Measurements from ENCODE around the gene ARMC3. TPM values are rescaled to one million over a fixed set of nuclear protein-coding genes. Genes with fewer than 3 reads are reported as not detected.
"Not testable (repeated sequence)": the region's sequence is repeated elsewhere in the genome, so short reads cannot be mapped to it uniquely, and the experiment has no call there.

Gene ARMC3
- total RNA-seq, 3 donors from 2014 or later, result 0.33 to 0.88 TPM; not detected in 1

DNA sequence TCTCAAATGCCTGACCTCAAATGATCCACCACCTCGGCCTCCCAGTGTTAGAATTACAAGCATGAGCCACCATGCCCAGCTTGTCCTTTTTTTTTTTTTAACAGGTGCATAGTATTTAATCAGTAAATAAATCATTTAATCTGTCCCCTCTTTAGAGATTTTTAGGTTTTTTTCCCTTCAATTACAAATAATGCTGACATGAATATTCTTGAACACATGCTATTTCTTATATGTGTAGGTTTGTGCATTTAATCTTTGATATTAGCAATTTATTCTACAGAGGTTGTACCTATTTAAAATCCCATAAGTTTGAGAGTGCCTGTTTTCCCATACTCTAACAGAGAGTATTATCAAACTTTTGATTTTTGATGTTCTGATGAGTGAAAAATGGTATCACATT lies 24.2 kb upstream of the ARMC3 start:
- TF ChIP-seq, protein P1, sequence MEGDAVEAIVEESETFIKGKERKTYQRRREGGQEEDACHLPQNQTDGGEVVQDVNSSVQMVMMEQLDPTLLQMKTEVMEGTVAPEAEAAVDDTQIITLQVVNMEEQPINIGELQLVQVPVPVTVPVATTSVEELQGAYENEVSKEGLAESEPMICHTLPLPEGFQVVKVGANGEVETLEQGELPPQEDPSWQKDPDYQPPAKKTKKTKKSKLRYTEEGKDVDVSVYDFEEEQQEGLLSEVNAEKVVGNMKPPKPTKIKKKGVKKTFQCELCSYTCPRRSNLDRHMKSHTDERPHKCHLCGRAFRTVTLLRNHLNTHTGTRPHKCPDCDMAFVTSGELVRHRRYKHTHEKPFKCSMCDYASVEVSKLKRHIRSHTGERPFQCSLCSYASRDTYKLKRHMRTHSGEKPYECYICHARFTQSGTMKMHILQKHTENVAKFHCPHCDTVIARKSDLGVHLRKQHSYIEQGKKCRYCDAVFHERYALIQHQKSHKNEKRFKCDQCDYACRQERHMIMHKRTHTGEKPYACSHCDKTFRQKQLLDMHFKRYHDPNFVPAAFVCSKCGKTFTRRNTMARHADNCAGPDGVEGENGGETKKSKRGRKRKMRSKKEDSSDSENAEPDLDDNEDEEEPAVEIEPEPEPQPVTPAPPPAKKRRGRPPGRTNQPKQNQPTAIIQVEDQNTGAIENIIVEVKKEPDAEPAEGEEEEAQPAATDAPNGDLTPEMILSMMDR (IDR thresholded peaks at IDR 0.05), result no peak
- TF ChIP-seq POLR2A (IDR thresholded peaks at IDR 0.05) (no peak), POLR2AphosphoS5 (IDR thresholded peaks at IDR 0.05) (no peak)
- H3K4me1 ChIP-seq, result no peaks in the 10 kb centered on the region
- no peaks in the 10 kb centered on the region for H3K36me3 ChIP-seq
- no peak for DNase-seq (ENCODE audit: low spot score in 2 of 2)
- no peak overlapping the region for H3K27ac ChIP-seq
- H3K9me3 ChIP-seq, result peaks cover 8% of the 10 kb centered on the region in 2 donors
- no peaks in the 10 kb centered on the region for H3K27me3 ChIP-seq
- no peak overlapping the region for H3K4me3 ChIP-seq
- intact Hi-C loops (cut with DNase I; ENCODE audit: low total_unique reads), result no loop called here

DNA sequence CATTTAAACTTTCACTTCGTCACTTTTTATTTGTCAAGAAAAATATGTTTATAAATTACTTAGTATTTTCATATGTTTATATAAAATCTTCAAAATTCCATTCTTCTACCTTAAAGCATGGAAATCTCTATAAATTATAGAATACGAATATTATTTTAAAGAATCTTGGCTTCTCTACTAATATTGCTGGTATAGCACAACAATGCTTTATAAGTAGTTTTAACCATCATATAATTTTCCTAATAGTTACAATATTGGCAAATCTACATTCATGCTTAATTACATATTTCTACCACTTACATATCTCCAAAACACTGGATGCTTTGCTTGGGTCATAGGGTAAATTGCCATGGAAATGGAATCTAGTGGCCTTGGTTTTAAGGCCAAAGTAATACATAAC lies 21.1 kb upstream of the ARMC3 start:
- H3K4me3 ChIP-seq, result no peak overlapping the region
- no peaks in the 10 kb centered on the region for H3K27me3 ChIP-seq
- DNase-seq (ENCODE audit: low spot score in 2 of 2), result no peak
- H3K27ac ChIP-seq, result no peak overlapping the region
- no peaks in the 10 kb centered on the region for H3K36me3 ChIP-seq
- TF ChIP-seq, protein P1 (IDR thresholded peaks at IDR 0.05), result no peak
- TF ChIP-seq POLR2A (IDR thresholded peaks at IDR 0.05), result no peak
- TF ChIP-seq POLR2AphosphoS5 (IDR thresholded peaks at IDR 0.05), result no peak
- H3K9me3 ChIP-seq, result peaks cover 8 to 12% of the 10 kb centered on the region in 2 donors
- no peaks in the 10 kb centered on the region for H3K4me1 ChIP-seq
- intact Hi-C loops (cut with DNase I; ENCODE audit: low total_unique reads), result no loop called here

DNA sequence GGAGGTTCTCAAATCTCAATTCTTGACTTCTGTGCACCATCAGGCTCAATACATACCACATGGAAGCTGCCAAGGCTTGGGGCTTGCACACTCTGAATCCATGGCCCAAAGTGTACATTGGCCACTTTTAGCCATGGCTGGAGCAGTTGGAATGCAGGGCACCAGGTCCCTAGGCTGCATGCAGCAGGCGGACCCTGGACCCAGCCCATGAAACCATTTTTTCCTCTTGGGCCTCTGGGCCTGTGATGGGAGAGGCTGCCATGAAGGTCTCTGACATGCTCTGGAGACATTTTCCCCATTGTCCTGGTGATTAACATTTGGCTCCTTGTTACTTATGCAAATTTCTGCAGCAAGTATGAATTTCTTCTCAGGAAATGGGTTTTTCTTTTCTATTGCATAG lies 19.0 kb upstream of the ARMC3 start:
- no peak for DNase-seq (ENCODE audit: low spot score in 2 of 2)
- Histone ChIP-seq H3K36me3 (no peaks in the 10 kb centered on the region), H3K27ac (no peak overlapping the region), H3K27me3 (no peaks in the 10 kb centered on the region), H3K4me3 (no peak overlapping the region), H3K9me3 (peaks cover 8 to 12% of the 10 kb centered on the region in 2 donors), H3K4me1 (no peaks in the 10 kb centered on the region)
- intact Hi-C loops (cut with DNase I; ENCODE audit: low total_unique reads), result no loop called here
- no peak for TF ChIP-seq POLR2A (IDR thresholded peaks at IDR 0.05)
- TF ChIP-seq, protein P1 (IDR thresholded peaks at IDR 0.05), result no peak
- TF ChIP-seq POLR2AphosphoS5 (IDR thresholded peaks at IDR 0.05), result no peak

- not testable (repeated sequence) for H3K36me3 ChIP-seq; H3K4me3 ChIP-seq; H3K27me3 ChIP-seq; H3K4me1 ChIP-seq; DNase-seq (ENCODE audit: low spot score in 2 of 2); H3K27ac ChIP-seq
- peaks cover 8 to 12% of the 10 kb centered on the region in 2 donors for H3K9me3 ChIP-seq
- intact Hi-C loops (cut with DNase I; ENCODE audit: low total_unique reads), result loop anchor here (10.0 kb wide), 1 partner anchor 1645 kb away; no protein-coding TSS in a partner anchor
These were observed 18.2 kb upstream of the ARMC3 start for GRCh38 chr10:22909673-22910072.

DNA sequence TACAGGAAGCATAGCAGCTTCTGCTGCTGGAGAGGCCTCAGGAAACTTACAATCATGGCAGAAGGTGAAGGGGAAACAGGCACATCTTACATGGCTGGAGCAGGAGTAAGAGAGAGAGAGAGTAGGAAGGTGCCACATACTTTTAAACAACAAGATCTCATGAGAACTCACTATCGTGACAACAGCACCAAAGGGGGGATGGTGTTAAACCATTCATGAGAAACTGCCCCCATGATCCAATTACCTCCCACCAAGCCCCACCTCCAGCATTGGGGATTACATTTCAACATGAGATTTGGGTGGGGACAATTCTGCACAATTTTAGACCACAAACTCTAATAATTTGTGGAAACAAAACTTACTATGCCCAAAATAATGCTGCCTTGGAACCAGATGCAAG lies 16.8 kb upstream of the ARMC3 start:
- peaks cover 8 to 12% of the 10 kb centered on the region in 2 donors for H3K9me3 ChIP-seq
- TF ChIP-seq, protein P1 (IDR thresholded peaks at IDR 0.05), result no peak
- no peak for TF ChIP-seq POLR2AphosphoS5 (IDR thresholded peaks at IDR 0.05)
- TF ChIP-seq POLR2A (IDR thresholded peaks at IDR 0.05), result no peak
- no peaks in the 10 kb centered on the region for H3K27me3 ChIP-seq
- no peak overlapping the region for H3K4me3 ChIP-seq
- H3K27ac ChIP-seq, result no peak overlapping the region
- H3K4me1 ChIP-seq, result no peaks in the 10 kb centered on the region
- no peak for DNase-seq (ENCODE audit: low spot score in 2 of 2)
- intact Hi-C loops (cut with DNase I; ENCODE audit: low total_unique reads), result loop anchor here (10.0 kb wide), 1 partner anchor 1646 kb away; no protein-coding TSS in a partner anchor
- no peaks in the 10 kb centered on the region for H3K36me3 ChIP-seq

Measured in breast epithelium (tissue), 4 donors.